Ovary (tissue), 3 donors: ENCODE results near the gene GABBR1.

Source experiments
- EP300 ChIP-seq: sonication (generic); formaldehyde crosslinking; IDR thresholded peaks from one replicate; pipeline ENCODE4 v1.6.1; 2017; ENCODE audit warnings: antibody characterized with exemption
- TF ChIP-seq, protein P1 (sequence below), 3 donors: fragments of 450-650 bp in 2 of 3; fragments of 200-600 bp in 1 of 3; IDR thresholded peaks; one replicate each; pipeline versions ENCODE4 v1.5.1 to v1.8.0; 2016 to 2022; ENCODE audit warnings: antibody characterized with exemption in 3 of 3, mild to moderate bottlenecking in 1 of 3
- donor health status: DM: no; HTN: no; CAD: no.

DNA sequence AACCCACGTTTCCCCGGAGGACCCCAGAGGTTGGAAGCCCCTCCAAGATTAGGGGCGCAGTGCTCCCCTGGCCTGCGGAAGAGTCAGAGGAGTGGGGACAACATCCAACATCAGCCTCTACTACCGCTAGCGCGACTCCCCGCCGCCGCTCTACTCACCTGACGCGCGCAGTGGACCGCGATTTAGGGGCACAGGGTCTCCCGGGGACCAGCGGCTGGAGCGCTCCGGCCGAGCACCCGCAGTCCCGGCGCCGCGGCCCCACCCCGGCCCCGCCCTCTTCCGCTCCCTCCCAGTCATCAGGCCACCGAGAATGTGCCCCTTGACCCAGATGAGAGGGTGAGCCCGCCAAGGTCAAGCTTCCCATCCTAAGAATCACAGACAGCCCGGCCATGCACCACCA is 47.9 kb upstream of the GABBR1 start, which contains the start of gene ZFP57:
- TF ChIP-seq, protein P1, sequence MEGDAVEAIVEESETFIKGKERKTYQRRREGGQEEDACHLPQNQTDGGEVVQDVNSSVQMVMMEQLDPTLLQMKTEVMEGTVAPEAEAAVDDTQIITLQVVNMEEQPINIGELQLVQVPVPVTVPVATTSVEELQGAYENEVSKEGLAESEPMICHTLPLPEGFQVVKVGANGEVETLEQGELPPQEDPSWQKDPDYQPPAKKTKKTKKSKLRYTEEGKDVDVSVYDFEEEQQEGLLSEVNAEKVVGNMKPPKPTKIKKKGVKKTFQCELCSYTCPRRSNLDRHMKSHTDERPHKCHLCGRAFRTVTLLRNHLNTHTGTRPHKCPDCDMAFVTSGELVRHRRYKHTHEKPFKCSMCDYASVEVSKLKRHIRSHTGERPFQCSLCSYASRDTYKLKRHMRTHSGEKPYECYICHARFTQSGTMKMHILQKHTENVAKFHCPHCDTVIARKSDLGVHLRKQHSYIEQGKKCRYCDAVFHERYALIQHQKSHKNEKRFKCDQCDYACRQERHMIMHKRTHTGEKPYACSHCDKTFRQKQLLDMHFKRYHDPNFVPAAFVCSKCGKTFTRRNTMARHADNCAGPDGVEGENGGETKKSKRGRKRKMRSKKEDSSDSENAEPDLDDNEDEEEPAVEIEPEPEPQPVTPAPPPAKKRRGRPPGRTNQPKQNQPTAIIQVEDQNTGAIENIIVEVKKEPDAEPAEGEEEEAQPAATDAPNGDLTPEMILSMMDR (IDR thresholded peaks at IDR 0.05): no peak
- TF ChIP-seq EP300: no peak
